Jurkat, Clone E6-1 (cell line): Measurements from ENCODE around the gene MTUS2.

ENCODE experiments used
- DNase-seq: peaks from one replicate; pipeline ENCODE4 v3.0.0-alpha.2; 2011; ENCODE audit warnings: low read depth, low spot score
- H3K4me3 ChIP-seq: 2 replicates; pipeline ENCODE4 v1.5.1; 2011; ENCODE audit warnings: mild to moderate bottlenecking, low read length, control low read depth, moderate library complexity

MTUS2 gene

DNA sequence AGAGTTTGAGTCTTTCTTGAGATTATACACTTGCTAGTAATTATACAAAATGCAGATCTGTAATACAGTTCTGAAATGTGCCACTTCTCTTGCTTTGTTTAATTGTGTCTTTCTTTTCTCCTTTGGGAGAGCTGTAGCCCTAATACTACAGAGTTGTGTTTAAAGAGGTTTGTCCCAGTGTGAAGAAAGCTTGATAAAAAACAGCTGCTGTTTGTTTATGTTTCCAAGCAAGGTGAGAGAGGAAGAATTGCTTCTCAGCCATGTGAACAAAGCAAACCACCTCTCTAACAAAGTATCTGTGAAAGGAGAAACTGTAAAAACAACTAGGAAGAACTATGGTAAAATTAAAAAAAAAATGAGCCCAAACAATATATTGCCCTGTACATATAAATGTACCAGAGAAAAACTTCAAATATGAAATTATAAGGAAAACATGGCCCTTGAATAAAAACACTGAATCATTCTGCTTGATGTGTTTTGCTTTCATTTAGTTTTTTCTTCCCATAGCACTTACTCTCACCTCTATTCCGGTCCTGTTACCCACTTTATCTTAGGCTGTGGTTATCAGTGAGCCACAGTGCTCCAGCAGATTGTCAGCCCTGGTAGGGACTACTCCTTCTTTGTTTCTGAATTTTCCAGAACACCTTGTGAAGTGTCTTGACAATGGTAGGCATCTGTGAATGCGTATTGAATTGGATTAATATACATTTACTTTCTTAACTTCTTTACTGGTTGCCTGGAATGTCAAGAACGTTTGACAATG lies 257.1 kb downstream of the MTUS2 start:
- H3K4me3 ChIP-seq, result no peak overlapping the region
- DNase-seq, result no peak

DNA sequence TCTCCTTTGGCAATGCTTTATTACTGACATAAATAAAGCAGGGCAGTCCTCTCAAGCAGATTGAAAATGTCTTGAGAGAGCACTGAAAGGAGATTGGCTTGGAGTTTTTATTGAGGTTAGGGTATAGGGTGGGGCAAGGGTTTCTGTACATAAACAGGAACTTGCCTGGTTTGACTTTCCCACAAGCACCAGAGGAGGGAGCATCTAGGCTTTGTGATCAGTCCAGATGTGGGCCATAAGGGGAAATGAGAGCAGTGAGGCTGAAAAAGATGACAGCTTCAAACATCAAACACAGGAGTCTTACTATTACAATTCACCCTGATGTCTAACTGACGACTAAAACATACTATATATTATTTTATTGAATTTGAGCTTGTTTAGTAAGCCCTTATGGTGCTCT lies 260.9 kb downstream of the MTUS2 start:
- peak; percentile 78 for DNase-seq

DNA sequence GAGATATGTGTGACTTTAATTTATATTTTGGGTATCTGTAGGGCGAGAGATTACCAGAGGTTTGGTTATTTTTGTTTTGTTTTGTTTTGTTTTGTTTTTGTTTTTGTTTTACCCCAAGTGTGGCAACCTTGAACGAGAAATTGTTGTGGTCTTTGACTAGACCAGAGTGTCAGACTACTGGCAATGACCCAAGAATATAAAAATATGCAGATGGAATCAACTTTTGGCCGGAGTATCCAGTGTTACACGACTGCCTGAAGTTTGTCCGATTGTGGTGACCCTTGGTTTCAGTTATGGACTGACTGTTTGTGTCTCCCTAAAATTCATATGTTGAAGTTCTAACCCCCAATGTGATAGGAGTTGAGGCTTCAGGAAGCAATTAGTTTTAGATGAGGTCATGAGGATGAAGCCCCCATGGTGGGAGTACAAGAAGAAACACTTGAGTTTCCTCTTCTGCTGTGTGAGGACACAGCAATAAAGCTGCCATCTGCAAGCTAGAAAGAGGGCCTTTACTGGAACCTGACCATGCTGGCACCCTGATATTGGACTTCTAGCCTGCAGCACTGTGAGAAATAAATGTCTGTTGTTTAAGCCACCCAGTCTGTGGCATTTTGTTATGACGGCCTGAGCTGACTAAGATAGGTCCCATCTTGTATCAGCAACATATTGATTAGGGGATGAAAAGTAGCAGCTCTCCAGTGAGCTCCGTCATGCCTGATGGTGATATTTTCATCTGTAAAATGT lies 261.7 kb downstream of the MTUS2 start:
- no peak for DNase-seq

More for the DNA sequence above, 260.9 kb downstream of the MTUS2 start:
- no peak overlapping the region for H3K4me3 ChIP-seq

DNA sequence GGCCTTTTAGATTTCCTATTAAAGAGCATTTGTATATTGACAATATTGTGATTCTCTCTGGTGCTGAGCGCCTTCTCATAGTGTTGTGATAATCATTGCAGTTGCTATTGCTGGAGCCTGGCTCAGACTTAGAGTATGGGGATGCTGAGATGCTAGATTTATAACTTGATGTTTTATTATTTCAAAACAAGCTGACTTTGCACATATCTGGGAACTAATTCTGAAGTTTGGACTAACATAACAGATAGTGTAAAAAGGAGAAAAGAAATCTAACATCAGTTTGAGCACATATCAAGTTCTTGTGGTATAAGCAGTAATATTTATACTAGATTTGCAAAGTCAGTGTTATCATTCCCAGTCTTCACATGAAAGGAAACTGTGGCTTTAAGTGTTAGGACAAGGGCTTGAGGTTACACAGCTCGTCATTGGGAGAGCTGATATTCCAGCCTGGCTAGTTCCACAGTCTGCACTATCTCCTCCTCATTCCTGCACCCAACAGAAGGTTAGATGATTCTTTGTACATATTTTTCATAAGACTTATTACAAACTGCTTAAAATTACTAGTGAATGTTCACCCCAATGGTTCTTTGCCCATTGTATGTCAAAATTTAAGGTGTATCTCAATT lies 279.8 kb downstream of the MTUS2 start:
- DNase-seq, result no peak
- H3K4me3 ChIP-seq, result no peak overlapping the region

More for the DNA sequence above, 261.7 kb downstream of the MTUS2 start:
- no peak overlapping the region for H3K4me3 ChIP-seq

DNA sequence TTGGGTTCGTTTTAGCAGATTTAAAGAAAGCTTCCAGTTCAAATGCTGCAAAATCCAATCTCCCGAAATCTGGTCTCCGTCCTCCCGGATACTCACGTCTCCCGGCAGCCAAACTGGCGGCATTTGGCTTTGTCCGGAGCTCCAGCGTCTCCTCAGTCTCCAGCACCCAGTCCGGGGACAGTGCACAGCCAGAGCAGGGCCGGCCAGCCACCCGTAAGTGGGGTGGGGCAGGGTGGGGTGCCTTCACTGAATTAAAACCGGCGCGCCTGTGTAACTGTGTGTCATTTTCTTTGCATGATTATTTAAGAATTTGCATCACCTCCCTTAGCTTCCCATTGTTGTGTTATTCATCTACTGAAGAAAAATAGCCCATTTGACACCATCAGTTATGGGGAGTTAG lies 280.6 kb downstream of the MTUS2 start:
- no peak for DNase-seq
- no peak overlapping the region for H3K4me3 ChIP-seq

DNA sequence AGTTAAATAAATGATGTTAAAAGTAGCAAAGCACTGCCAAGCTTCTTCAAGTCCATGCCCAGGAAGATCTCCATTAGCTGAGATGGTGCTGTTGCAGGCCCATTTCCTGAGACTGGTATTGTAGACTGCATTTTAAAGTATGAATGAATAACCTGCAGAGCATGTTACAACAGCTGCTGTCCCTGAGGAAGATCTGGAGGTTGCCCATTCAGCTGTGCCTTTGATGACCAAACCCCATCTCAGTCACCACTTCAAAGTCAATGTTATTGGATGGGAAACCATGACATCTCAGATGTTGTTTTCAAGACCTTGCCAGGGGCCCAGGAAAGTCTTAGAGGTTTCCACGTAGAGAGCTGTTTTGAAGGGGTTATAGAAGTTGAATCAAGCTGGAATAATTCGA lies 281.3 kb downstream of the MTUS2 start:
- H3K4me3 ChIP-seq, result no peak overlapping the region
- DNase-seq, result peak; percentile 40

DNA sequence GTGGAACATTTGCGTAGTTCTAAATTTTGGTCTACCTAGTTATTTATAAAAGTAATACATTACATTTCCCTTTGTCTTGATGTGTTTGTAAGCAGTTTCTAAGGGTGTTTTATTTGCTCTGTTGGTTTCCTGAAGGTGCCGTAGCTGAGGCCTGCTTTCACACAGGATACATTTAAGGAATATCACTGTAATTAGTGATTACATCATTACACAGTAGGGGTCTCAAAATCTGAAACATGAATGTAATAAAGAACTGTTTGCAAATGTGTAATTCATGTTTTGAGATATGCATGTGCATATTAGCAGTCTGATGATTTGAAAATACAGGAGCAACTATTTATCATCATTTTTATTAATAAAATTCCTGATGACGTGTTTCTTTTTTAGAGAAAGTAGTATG lies 281.8 kb downstream of the MTUS2 start:
- DNase-seq, result no peak
- H3K4me3 ChIP-seq, result no peak overlapping the region

DNA sequence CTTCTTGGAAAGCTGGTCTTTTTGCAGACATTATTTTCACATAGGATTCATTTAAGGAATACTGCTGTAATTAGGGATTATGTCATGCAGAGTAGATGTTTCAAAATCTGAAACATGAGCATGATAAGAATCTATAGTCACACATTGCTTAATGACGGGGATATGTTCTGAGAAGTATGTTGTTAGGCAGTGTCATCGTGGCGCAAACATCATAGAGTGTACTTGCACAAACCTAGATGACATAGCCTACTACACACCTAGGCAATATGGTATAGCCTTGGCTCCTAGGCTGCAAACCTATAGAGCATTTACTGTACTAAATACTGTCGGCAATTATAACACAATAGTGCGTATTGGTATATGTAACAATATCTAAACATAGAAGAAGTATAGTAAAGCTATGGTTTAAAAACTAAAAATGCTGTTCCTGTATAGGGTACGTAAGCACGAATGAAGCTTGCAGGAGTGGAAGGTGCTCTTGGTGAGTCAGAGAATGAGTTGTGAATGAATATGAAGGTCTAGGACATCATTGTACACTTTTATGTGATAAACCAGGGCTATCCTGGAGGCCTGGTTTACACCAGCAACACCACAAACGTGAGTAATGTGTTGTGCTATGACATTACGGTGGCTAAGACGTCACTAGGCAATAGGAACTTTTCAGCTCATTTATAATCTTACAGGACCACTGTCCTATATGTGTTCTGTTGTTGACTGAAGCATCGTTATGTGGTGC lies 283.1 kb downstream of the MTUS2 start:
- no peak for DNase-seq

DNA sequence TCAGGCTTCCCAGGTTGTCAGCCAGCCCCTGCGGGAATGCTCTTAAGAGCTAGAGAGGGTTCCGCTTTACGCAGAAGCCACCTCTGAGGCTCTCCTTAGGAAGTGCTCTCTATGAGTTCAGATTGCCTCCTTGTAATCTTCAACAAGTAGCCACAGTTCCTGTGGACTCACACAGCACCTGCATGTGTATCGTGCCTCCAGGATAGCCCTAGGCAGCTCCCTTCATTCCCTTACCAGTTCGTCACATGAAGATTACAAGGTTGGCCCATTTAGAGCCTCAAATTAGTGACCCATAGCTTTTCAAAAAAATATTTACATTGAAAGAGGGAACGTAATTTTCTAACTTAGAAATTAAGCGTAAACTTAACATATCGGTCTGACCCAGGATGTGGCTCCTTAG lies 284.3 kb downstream of the MTUS2 start:
- no peak overlapping the region for H3K4me3 ChIP-seq
- DNase-seq, result no peak

More for the DNA sequence above, 283.1 kb downstream of the MTUS2 start:
- H3K4me3 ChIP-seq, result no peak overlapping the region

DNA sequence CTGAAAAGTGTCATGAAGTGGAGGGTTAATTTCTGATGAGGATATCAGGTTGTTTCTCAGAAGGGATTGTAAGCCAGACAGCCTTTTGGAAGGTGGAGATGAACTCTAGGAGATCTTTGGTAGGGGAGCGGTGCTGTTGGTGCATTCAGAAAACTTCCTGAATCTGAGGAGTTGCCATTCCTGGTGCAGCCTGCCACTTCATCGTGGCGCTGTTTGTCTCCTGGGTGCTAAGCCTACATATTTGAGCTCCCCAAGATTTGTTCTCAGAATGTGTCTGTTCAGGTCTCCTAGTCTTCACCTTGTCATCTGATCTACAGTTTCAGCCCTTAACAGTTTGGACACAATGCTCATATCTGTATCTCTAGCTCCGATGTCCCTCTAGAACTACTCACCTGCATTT lies 285.6 kb downstream of the MTUS2 start:
- DNase-seq, result no peak
- H3K4me3 ChIP-seq, result no peak overlapping the region

DNA sequence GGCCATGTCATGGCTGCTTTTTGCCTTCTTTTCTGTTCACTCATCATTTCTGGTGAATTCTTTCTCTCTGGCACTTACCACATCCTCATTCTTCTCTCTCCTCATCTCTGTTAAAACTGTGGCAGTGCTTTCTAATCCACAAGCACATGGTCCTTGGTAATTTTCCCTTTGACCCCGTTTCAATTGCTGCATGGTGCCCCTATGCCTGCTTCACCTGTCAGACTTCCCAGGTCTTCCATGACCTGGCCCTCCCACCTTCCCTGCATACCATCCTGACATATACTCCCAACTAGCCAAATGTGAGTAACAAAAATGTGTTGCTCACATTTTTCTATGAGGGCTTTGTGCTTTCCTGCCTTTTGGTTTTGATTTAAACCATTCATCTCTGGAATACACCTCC lies 286.5 kb downstream of the MTUS2 start:
- no peak overlapping the region for H3K4me3 ChIP-seq
- no peak for DNase-seq

DNA sequence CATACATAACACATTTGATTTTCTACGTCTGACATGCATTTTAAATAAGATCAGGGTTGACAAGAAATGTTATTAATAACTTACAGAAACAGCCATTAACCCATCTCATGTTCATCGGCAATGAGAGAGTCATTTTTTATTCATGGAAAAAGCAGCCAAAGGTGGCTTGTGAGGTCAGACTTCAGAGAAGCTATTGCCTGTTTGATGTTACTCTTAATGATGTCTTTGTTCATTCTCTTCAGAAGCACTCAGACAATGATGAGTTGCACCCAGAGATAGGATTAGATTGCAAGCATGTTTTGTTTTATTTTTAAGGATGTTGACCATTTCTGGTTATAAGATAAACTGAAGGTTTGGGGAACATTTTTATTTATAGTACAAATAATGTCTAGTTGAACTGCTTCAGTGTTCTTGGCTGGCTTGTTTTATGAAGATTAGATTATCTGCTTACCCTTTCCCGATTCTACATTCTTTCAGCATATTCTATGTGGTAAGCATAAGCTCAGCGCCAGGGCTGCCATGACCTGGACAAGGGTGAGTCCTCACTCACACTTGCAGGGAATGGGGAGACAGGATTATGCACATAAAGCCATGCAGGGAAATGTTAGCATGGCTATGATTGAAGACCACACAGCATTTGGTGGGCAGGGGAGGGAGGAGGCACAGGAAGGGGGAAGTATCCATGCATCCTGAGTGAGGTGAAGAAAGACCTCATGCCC lies 288.1 kb downstream of the MTUS2 start:
- H3K4me3 ChIP-seq, result no peak overlapping the region
- DNase-seq, result no peak

DNA sequence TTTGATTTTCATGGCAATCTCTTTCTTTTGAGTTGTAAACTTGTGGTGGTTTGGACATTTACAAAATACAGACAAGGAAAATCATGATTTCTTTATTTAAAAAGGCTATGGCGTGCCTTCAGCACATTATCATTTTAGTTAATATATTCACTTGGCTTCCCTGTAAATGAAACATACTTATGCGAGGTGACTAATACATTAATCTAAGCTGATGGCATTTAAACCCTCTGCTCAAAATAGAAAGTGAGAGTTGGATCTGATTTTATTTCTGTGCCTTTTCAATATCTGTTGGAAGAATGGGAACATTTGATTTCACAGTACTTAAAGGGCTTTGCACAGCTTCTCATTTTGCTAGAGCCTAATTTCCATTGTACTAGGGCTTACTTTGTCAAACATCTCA lies 289.8 kb downstream of the MTUS2 start:
- H3K4me3 ChIP-seq, result no peak overlapping the region
- DNase-seq, result no peak

DNA sequence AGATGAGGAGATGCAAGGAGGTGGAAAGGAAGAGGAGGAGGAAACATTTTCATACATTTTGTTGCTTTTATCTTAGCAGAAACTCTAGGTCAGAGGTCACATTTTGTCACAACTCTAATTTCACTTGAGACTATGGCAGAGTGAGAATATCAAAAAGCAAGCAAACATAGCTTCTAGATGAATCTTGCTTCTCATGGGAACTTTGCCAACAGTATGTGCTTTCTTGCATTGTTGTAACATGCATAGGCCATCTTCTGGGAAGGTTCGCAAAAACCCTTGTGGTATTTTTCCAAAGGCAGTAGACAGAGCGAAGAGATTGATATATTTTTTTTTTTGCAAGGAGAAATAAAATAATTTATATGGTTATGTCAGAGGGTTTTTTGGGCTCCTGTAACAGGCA lies 291.3 kb downstream of the MTUS2 start:
- no peak overlapping the region for H3K4me3 ChIP-seq
- DNase-seq, result no peak

DNA sequence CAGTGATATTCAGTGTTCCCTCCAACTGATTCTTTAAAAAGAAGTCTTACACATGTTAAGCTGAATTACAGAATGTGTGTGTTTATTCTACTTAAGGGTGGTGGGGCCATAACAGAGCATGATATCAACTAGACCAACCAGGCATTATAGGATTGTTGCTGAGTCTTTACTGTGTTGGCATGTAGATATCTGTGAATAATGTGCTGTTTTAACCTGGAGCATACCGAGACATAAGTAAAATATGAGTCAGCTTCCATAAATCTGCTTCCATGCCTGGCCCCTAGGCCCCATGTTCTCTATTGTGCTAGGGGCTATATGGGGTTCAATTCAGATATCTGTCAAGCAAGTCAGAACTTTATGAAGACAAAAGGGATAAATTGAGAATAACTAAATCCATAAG lies 295.7 kb downstream of the MTUS2 start:
- H3K4me3 ChIP-seq, result no peak overlapping the region
- no peak for DNase-seq

DNA sequence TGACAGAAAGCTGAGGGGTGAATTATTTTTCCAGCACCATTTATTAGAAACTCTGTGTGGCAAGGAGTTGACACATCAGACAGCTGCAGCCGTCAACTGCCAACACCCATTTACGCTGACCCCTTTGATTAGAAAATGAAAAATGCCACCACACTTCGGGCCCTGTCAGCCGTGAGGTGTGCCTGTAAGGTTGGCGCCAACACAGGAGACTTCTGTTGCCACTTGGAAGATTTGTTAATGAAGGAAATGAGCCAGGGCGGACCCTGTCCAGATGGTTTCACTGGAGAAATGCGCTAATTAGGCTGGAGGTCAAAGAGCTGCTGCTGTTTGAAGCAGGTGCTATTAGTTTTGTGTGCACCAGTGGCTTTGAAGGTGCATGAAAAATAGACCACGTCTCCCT lies 297.5 kb downstream of the MTUS2 start:
- no peak for DNase-seq
- no peak overlapping the region for H3K4me3 ChIP-seq

DNA sequence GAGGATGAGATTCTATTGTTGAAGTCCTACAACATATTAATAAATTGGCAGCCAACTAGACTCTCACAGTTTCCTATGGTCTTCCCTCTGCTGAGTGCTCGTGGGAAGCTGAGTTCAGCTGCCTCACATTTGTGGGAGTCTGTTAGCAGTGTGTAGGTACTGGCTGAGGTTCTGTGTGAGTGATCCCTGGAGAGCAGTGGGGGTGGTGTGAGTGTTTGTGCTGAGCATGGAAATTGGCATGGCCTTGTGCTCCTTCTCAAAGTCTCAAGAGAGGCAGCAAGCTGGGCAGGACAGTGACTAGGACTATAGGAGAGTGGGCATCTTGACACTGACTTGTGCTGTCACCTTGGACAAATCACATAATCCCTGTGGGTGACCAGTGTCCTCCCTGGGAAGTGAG lies 298.3 kb downstream of the MTUS2 start:
- DNase-seq, result no peak
- no peak overlapping the region for H3K4me3 ChIP-seq

DNA sequence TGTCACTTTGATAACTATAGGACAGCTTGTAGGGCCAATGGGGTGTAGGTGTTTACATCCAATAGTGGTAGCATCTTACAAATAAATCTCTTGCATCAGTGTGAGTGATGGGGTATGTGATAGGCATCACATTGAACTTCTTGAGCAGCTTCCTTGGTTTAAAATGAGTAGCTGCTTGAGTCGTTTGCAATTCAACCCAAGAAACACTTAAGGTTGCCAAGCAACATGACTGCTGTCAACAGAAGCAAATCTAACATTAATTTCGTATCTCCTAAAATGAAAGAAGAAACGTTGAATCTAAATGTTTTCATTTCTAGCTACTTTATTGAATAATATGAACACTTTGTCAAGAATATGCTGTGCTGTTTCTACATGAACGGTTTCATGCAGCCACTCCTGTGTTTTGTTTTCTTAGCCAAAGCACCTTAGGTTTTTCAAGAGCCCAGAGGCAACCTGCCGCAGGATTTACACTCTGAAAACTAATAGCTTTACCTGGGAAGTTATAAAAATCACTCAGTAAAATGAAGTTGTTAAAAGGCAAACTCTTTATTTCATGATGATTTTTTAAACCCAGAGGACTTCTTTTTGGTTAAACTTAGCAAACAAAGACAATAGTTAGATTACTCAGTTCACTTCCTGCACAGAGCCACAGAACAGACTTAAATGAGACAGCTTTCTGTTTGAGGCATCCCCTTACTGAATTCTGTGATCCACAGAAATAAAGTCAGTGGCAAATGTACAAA lies 305.2 kb downstream of the MTUS2 start:
- no peak overlapping the region for H3K4me3 ChIP-seq
- no peak for DNase-seq
